Calu3 (cell line): ENCODE measurements around the gene HHATL. TPM values are rescaled to one million over a fixed set of nuclear protein-coding genes. Genes with fewer than 3 reads are reported as not detected.

Source experiments
- BruUV-seq: library from RNA; stranded (reverse); fragments of 400-500 nt; replicated peaks from 2 replicates; lab custom pipeline; 2021; lab: Mats Ljungman, UMichigan
- CTCF ChIA-PET: fragments of 300-600 bp; sonication (Branson Sonifier 250); formaldehyde crosslinking; loops from one replicate; lab custom pipeline; 2022; ENCODE audit warnings: antibody characterized with exemption; lab: Charles Lee
- DNase-seq: peaks from one replicate; pipeline ENCODE4 v3.0.0; 2022
- H3K27ac Mint-ChIP-seq: one replicate; pipeline ENCODE4 v1.8.0; 2022; ENCODE audit warnings: mixed read lengths; ENCODE audit not compliant: unreplicated experiment
- H3K27me3 Mint-ChIP-seq: one replicate; pipeline ENCODE4 v1.8.0; 2022; ENCODE audit warnings: mixed read lengths; ENCODE audit not compliant: unreplicated experiment
- H3K36me3 Mint-ChIP-seq: one replicate; pipeline ENCODE4 v1.8.0; 2022; ENCODE audit warnings: mild to moderate bottlenecking, moderate library complexity, mixed read lengths; ENCODE audit not compliant: insufficient read depth, unreplicated experiment
- H3K4me1 Mint-ChIP-seq: one replicate; pipeline ENCODE4 v1.8.0; 2022; ENCODE audit warnings: mild to moderate bottlenecking, low read depth, mixed read lengths; ENCODE audit not compliant: unreplicated experiment
- H3K4me3 Mint-ChIP-seq: one replicate; pipeline ENCODE4 v1.8.0; 2022; ENCODE audit warnings: mild to moderate bottlenecking, low read depth, moderate library complexity, mixed read lengths; ENCODE audit not compliant: unreplicated experiment
- H3K9me3 Mint-ChIP-seq: one replicate; pipeline ENCODE4 v1.8.0; 2022; ENCODE audit warnings: low read depth, mixed read lengths; ENCODE audit not compliant: unreplicated experiment
- intact Hi-C: fragments of 100-400 bp; cut with micrococcal nuclease; formaldehyde crosslinking; loops from one replicate; pipeline ENCODE4 v1.10.0; 2022; ENCODE audit not compliant: unreplicated experiment
- total RNA-seq: library from RNA; stranded (reverse); gene quantifications from 2 replicates; pipeline ENCODE4 v1.2.3, GENCODE V29; 2022
- TF ChIP-seq, protein P1 (sequence below): fragments of 200-600 bp; IDR thresholded peaks from one replicate; pipeline ENCODE4 v1.8.0; 2022; ENCODE audit warnings: antibody characterized with exemption; ENCODE audit not compliant: unreplicated experiment

HHATL gene
- total RNA-seq, 1 experiment from 2014 or later: not detected

DNA sequence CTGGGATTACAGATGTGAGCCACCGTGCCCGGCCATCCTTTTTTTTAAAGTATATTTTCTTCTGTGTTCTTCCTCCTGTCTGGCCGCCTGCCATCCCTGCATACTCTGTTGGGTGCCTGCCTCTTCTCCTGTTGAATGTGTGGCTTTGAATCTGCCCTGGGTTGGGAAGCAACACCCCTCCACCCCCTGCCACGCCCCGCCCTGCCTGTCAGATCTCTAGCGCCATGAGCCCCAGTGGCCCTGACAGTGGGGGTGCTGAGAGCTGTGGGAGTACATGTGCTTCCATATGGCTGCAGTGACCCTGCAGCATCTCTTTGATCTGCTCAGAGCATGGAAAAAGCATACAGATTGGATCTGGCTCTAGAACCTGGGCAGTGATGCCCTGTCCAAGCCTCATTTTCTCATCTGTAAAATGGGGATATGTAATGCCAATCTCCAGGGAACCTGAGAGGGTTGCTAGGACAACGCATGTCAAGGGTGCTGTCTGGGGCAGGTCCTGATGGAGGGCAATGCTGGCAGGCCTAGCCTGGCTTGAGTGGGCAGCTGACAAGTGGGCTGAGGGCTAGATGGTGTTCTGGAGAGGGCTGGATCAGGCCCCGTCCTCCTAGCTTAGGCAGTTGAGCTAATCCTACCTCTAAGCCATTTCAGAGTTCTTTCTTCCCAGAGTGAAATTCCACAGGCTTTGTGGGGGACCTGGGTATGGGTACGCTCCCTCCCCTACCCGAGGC, 46.6 kb upstream of the HHATL start:
- H3K9me3 Mint-ChIP-seq: no peaks in the 10 kb centered on the region
- DNase-seq: no peak
- no peaks in the 10 kb centered on the region for H3K27me3 Mint-ChIP-seq
- TF ChIP-seq, protein P1, sequence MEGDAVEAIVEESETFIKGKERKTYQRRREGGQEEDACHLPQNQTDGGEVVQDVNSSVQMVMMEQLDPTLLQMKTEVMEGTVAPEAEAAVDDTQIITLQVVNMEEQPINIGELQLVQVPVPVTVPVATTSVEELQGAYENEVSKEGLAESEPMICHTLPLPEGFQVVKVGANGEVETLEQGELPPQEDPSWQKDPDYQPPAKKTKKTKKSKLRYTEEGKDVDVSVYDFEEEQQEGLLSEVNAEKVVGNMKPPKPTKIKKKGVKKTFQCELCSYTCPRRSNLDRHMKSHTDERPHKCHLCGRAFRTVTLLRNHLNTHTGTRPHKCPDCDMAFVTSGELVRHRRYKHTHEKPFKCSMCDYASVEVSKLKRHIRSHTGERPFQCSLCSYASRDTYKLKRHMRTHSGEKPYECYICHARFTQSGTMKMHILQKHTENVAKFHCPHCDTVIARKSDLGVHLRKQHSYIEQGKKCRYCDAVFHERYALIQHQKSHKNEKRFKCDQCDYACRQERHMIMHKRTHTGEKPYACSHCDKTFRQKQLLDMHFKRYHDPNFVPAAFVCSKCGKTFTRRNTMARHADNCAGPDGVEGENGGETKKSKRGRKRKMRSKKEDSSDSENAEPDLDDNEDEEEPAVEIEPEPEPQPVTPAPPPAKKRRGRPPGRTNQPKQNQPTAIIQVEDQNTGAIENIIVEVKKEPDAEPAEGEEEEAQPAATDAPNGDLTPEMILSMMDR: no peak
- no TSS peak for BruUV-seq
- H3K4me1 Mint-ChIP-seq: no peaks in the 10 kb centered on the region
- no peak overlapping the region for H3K4me3 Mint-ChIP-seq
- intact Hi-C loops: loop anchor here (10.0 kb wide), 1 partner anchor 174 kb away; no protein-coding TSS in a partner anchor
- H3K27ac Mint-ChIP-seq: no peak overlapping the region
- CTCF ChIA-PET: no interaction called here
- H3K36me3 Mint-ChIP-seq: no peaks in the 10 kb centered on the region

- DNase-seq: no peak
- no peaks in the 10 kb centered on the region for H3K9me3 Mint-ChIP-seq
- H3K4me3 Mint-ChIP-seq: no peak overlapping the region
- H3K4me1 Mint-ChIP-seq: no peaks in the 10 kb centered on the region
- CTCF ChIA-PET: interaction anchor here (0.7 kb wide), 1 partner anchor 72 kb away, joined by 3 read pairs; no protein-coding TSS in a partner anchor
- H3K36me3 Mint-ChIP-seq: no peaks in the 10 kb centered on the region
- H3K27ac Mint-ChIP-seq: no peak overlapping the region
- H3K27me3 Mint-ChIP-seq: no peaks in the 10 kb centered on the region
- TF ChIP-seq, protein P1: no peak
- intact Hi-C loops: loop anchor here (10.0 kb wide), 1 partner anchor 173 kb away; no protein-coding TSS in a partner anchor
- no TSS peak for BruUV-seq
Observed at GRCh38 chr3:42747581-42747980, 45.0 kb upstream of the HHATL start.

- Mint-ChIP-seq H3K36me3 (no peaks in the 10 kb centered on the region), H3K4me1 (no peaks in the 10 kb centered on the region), H3K9me3 (no peaks in the 10 kb centered on the region), H3K4me3 (no peak overlapping the region), H3K27me3 (no peaks in the 10 kb centered on the region), H3K27ac (no peak overlapping the region)
- CTCF ChIA-PET: interaction anchor here (1.2 kb wide), 1 partner anchor 34 kb away, joined by 3 read pairs; no protein-coding TSS in a partner anchor
- no TSS peak for BruUV-seq
- intact Hi-C loops: loop anchor here (10.0 kb wide), 1 partner anchor 172 kb away; no protein-coding TSS in a partner anchor
- no peak for DNase-seq
- TF ChIP-seq, protein P1: no peak
Observed at GRCh38 chr3:42746455-42747450, 44.2 kb upstream of the HHATL start.

- H3K27me3 Mint-ChIP-seq: no peaks in the 10 kb centered on the region
- no peaks in the 10 kb centered on the region for H3K9me3 Mint-ChIP-seq
- TF ChIP-seq, protein P1: no peak
- no peaks in the 10 kb centered on the region for H3K36me3 Mint-ChIP-seq
- CTCF ChIA-PET: interaction anchor here (1.2 kb wide), 1 partner anchor 33 kb away, joined by 3 read pairs; no protein-coding TSS in a partner anchor
- BruUV-seq: no TSS peak
- H3K4me3 Mint-ChIP-seq: no peak overlapping the region
- no peaks in the 10 kb centered on the region for H3K4me1 Mint-ChIP-seq
- DNase-seq: no peak
- H3K27ac Mint-ChIP-seq: no peak overlapping the region
- intact Hi-C loops: loop anchor here (2.0 to 10.0 kb wide), 2 partner anchors 93 to 171 kb away; partner anchors contain the start of gene ZBTB47
Observed at GRCh38 chr3:42745776-42746454, 43.3 kb upstream of the HHATL start.
